ENCODE data around the gene AMTN.
"Not testable (repeated sequence)": the region's sequence is repeated elsewhere in the genome, so short reads cannot be mapped to it uniquely, and the experiment has no call there.

The AMTN gene

GRCh38 chr4:70518269-70518668, at the start of gene AMTN:
Gene AMTN, plus strand, starts transcription at chr4:70518569. Its CDS starts 209 bp downstream, at chr4:70518778.
- no peak for DNase-seq (ENCODE audit: low spot score)

- no peak for DNase-seq (ENCODE audit: low spot score)
These were observed 46.5 kb upstream of the AMTN start, which contains the start of gene MUC7 for GRCh38 chr4:70471897-70472296. Gene MUC7, plus strand, starts transcription at chr4:70472197. Its CDS starts 1,825 bp downstream, at chr4:70474022.

GRCh38 chr4:70473679-70474078, 44.7 kb upstream of the AMTN start:
- no peak for DNase-seq (ENCODE audit: low spot score)

- no peak for DNase-seq (ENCODE audit: low spot score)
These were observed 29.6 kb upstream of the AMTN start for GRCh38 chr4:70488748-70489147.

- DNase-seq (ENCODE audit: low spot score) = no peak
These were observed 22.1 kb upstream of the AMTN start for GRCh38 chr4:70496231-70496630.

- not testable (repeated sequence) for DNase-seq (ENCODE audit: low spot score)
These were observed 16.5 kb upstream of the AMTN start for GRCh38 chr4:70501838-70502237.

GRCh38 chr4:70504733-70505132, 13.6 kb upstream of the AMTN start:
- no peak for DNase-seq (ENCODE audit: low spot score)

- DNase-seq (ENCODE audit: low spot score) = peak; percentile 72
These were observed 13.1 kb upstream of the AMTN start for GRCh38 chr4:70505151-70505748.

- DNase-seq (ENCODE audit: low spot score) = no peak
These were observed 9.6 kb upstream of the AMTN start for GRCh38 chr4:70508801-70509200.

GRCh38 chr4:70511365-70511764, 7.0 kb upstream of the AMTN start:
- no peak for DNase-seq (ENCODE audit: low spot score)

GRCh38 chr4:70515367-70516250, 2.8 kb upstream of the AMTN start:
- no peak for DNase-seq (ENCODE audit: low spot score)

- DNase-seq (ENCODE audit: low spot score) = no peak
These were observed 347 bp downstream of the AMTN start for GRCh38 chr4:70518716-70519115.

GRCh38 chr4:70522626-70523025, 4.3 kb downstream of the AMTN start:
- DNase-seq (ENCODE audit: low spot score) = no peak

- DNase-seq (ENCODE audit: low spot score) = no peak
These were observed 12.6 kb downstream of the AMTN start for GRCh38 chr4:70530997-70531396.

- no peak for DNase-seq (ENCODE audit: low spot score)
These were observed 13.6 kb downstream of the AMTN start for GRCh38 chr4:70531981-70532380.

- no peak for DNase-seq (ENCODE audit: low spot score)
These were observed 14.8 kb downstream of the AMTN start for GRCh38 chr4:70533211-70533610.

- no peak for DNase-seq (ENCODE audit: low spot score)
These were observed 15.4 kb downstream of the AMTN start for GRCh38 chr4:70533791-70534190.

GRCh38 chr4:70534886-70535285, 16.5 kb downstream of the AMTN start:
- not testable (repeated sequence) for DNase-seq (ENCODE audit: low spot score)

GRCh38 chr4:70538869-70539268, 20.5 kb downstream of the AMTN start:
- no peak for DNase-seq (ENCODE audit: low spot score)

GRCh38 chr4:70544279-70544868, 26.0 kb downstream of the AMTN start:
- DNase-seq (ENCODE audit: low spot score) = no peak

GRCh38 chr4:70556856-70557255, 38.5 kb downstream of the AMTN start:
- no peak for DNase-seq (ENCODE audit: low spot score)

GRCh38 chr4:70559211-70559830, 41.0 kb downstream of the AMTN start:
- DNase-seq (ENCODE audit: low spot score) = no peak

GRCh38 chr4:70559924-70560323, 41.6 kb downstream of the AMTN start:
- DNase-seq (ENCODE audit: low spot score) = no peak

Measured in left forelimb (tissue), 1 donor.